ENCODE measurements around the gene TTYH2.

The TTYH2 gene

GRCh38 chr17:74296548-74296936, 83.2 kb downstream of the TTYH2 start:
- peak; percentile 83 to 91 (median 84) for DNase-seq

DNA sequence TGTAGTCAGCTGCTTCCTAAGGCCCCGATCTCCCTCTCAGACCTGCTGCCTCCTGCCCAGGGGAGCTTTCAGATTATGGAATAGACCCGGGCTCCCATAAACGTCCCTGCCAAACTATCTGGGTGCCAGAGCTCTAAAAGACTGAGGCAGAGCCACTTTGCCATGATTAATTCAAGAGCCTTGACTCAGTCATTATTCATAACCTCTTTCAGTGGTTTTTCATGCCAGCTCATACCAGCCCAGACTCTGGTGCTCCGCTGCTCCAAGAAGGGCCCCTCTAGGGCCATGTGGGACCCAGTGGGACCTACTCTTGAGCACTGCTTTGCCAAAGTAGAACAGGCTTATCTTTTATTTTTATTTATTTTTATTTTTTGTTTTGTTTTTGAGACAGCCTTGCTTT, 84.6 kb downstream of the TTYH2 start:
- no peak for DNase-seq

DNA sequence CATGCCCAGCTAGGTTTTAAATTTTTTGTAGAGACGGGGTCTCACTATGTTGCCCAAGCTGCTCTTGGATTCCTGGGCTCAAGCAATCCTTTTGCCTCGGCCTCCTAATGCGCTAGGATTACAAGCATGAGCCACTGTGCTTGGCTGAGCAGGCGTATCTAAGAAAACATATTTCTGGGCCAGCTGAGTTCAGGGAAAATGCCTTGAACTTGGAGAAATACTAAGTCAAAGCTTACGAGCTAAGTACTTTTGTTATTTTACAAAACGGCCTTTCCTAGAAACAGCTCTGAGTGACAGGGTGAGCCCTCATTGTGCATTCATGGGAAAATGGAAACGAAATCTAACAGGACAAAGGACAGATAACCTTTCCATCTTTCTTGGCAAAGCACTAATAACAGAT, 85.4 kb downstream of the TTYH2 start:
- DNase-seq, result no peak

- no peak for DNase-seq
These were observed 86.0 kb downstream of the TTYH2 start for GRCh38 chr17:74299226-74300009.

DNA sequence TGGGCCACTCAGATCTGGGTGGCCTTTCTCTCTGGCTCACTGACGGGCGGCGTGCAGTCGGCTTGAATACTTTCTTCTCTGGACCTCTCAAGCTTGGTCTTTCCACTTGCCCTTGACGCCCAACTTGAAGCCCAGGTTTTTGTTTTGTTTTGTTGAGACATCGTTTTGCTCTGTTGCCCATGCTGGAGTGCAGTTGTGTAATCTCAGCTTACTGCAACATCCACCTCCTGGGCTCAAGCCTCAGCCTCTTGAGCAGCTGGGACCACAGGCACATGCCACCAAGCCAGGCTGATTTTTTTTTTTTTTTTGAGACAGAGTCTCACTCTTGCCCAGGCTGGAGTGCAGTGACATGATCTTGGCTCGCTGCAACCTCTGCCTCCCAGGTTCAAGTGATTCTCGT, 89.9 kb downstream of the TTYH2 start:
- DNase-seq, result peak in 2 of 4 experiments; percentile 22 to 25

DNA sequence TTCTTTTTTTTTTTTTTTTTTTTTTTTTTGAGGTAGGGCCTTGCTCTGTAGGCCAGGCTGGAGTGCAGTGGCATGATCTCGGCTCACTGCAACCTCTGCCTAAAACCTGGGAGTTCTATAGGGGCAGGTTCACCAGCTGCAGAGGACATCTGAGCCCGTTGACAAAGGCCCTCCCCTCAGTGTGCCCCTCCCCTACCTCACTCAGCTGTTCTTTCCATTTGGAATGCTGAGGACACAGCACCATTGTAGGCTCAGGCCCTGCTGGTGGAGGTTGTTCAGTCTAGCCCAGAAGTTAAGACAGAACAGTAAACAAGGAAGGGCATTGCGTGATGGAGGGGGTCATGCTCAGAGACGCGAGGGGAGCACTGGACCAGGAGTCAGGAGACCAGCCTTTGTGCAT, 90.8 kb downstream of the TTYH2 start:
- no peak for DNase-seq

DNA sequence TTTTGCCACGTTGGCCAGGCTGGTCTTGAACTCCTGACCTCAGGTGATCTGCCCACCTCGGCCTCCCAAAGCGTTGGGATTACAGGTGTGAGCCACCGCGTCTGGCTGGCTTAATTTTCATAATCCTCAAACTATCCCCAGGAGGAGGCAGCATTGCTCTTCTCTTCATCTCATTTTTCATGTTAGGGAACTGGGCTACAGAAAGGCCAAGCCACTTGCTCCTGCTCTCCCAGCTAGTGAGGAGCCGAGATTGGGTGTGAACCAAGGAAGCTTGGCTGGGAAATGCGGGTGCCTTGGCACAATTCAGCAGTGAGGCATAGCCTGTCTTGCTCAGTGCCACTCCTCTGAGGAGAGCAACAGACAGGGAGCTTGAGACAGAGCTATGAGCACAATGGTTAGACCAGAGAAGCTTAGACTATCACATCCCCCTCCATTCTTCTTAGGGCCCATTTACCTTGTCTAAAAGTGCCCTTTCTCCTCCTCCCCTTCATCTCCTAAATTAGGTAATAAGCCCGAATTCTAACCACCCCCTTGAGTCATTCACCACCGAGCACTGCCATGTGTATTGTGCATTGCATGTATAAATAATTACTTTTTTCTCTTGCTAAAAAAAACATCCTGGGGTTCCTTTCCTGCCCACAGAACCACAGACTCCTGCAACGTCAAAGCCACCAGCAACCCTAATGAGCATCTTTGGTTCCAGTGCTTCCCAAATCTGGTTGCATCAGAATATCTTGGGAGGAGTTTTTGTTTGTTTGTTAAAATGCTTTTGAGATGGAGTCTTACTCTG, 92.7 kb downstream of the TTYH2 start:
- DNase-seq, result no peak

DNA sequence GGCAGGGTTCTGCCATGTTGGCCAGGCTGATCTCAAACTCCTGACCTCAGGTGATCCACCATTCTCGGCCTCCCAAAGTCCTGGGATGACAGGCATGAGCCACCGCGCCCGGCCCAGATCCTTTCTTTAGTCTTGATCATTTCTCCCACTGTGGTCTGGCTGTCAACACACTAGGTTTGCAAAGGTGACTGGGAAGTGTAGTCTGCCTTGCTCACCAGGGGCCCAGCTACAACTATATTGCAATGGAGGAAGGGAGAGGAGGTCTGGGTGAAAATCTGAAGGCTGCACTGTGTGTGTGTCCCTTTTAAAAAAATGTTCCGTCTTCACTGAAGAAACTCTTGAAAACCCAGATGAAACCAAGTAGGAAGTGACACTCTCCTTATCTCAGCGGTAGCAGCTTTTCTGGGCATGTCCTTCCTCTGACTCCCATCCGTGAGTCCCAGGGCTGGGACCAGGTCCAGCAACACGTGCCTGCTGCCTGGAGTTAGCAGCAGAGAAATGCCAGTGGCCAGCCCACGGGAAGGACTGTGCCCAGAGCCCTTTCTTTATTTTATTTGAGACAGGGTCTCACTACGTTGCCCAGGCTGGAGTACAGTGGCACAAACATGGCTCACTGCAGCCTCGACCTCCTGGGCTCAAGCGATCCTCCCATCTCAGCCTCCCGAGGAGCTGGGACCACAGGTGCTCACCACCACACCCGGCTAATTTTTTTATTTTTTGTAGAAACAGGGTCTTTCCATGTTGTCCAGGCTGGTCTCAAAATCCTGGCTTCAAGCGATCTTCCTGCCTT, 94.8 kb downstream of the TTYH2 start:
- DNase-seq, result peak in 3 of 4 experiments; percentile 22 to 36 (median 23)

DNA sequence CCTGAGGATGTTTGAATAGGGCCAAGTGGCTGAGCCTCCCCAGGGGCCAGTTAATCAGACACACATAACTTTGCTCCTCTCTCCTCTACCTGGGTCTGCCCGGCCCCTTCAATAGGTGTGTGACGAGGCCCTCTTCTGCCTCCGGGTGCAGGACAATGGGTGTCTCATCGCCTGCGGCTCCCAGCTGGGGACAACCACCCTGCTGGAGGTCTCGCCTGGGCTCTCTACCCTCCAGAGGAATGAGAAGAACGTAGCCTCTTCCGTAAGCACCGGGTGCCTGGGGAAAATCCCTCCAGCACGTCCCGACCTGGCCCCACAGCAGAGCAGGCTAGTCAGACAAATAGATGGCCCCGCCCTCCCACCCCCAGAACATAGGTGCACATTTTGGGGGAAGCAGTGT, 96.5 kb downstream of the TTYH2 start:
- no peak for DNase-seq
